H7 (cell line): ENCODE measurements around the gene STIL. TPM values are rescaled to one million over a fixed set of nuclear protein-coding genes. Genes with fewer than 3 reads are reported as not detected.
"Not testable (repeated sequence)": the region's sequence is repeated elsewhere in the genome, so short reads cannot be mapped to it uniquely, and the experiment has no call there.

ENCODE experiments used
- DNase-seq: peaks from one replicate; pipeline ENCODE4 v3.0.0; 2012
- H3K27me3 ChIP-seq: 2 replicates; pipeline ENCODE4 v1.6.0; 2011; ENCODE audit warnings: mild to moderate bottlenecking, low read length; ENCODE audit not compliant: control insufficient read depth, insufficient read depth
- H3K36me3 ChIP-seq: replicated peaks from 2 replicates; pipeline ENCODE4 v1.5.1; 2011; ENCODE audit warnings: low read length; ENCODE audit not compliant: control insufficient read depth, insufficient read depth
- H3K4me3 ChIP-seq: 2 replicates; pipeline ENCODE4 v1.5.1; 2011; ENCODE audit warnings: low read depth, mild to moderate bottlenecking, control low read depth, low read length, moderate library complexity; ENCODE audit not compliant: insufficient read depth
- total RNA-seq: library from RNA; depleted of rRNA; stranded (reverse); fragments of >200 nt; shearing (Covaris generic); gene quantifications from 2 replicates; pipeline ENCODE4 v1.2.3, GENCODE V29; 2014; rRNA removed

The STIL gene
- total RNA-seq, 1 experiment from 2014 or later = 55.5 TPM

GRCh38 chr1:47211796-47212269, 102.1 kb downstream of the STIL start:
- DNase-seq = peak; percentile 42
- Histone ChIP-seq H3K27me3 (peaks cover 25% of the 10 kb centered on the region), H3K4me3 (no peak overlapping the region), H3K36me3 (no peaks in the 10 kb centered on the region)

- no peak overlapping the region for H3K4me3 ChIP-seq
- no peak for DNase-seq
- no peaks in the 10 kb centered on the region for H3K36me3 ChIP-seq
- H3K27me3 ChIP-seq = peaks cover 28% of the 10 kb centered on the region
These were observed 103.3 kb downstream of the STIL start for GRCh38 chr1:47210666-47211065.

- no peak for DNase-seq
- H3K4me3 ChIP-seq = no peak overlapping the region
- no peaks in the 10 kb centered on the region for H3K36me3 ChIP-seq
- peaks cover 28% of the 10 kb centered on the region for H3K27me3 ChIP-seq
These were observed 104.1 kb downstream of the STIL start for GRCh38 chr1:47209725-47210325.

- Histone ChIP-seq H3K27me3 (peaks cover 28% of the 10 kb centered on the region), H3K4me3 (no peak overlapping the region), H3K36me3 (no peaks in the 10 kb centered on the region)
- peak; percentile 56 for DNase-seq
These were observed 104.9 kb downstream of the STIL start for GRCh38 chr1:47209091-47209490.

- no peaks in the 10 kb centered on the region for H3K36me3 ChIP-seq
- DNase-seq = peak; percentile 93
- H3K27me3 ChIP-seq = peaks cover 28% of the 10 kb centered on the region
- H3K4me3 ChIP-seq = peak overlapping the region; percentile 3; the same call in 1 of the 2 replicates
These were observed 105.5 kb downstream of the STIL start for GRCh38 chr1:47208374-47208850.

- no peak overlapping the region for H3K4me3 ChIP-seq
- DNase-seq = no peak
- no peaks in the 10 kb centered on the region for H3K36me3 ChIP-seq
- peaks cover 26% of the 10 kb centered on the region for H3K27me3 ChIP-seq
These were observed 106.1 kb downstream of the STIL start for GRCh38 chr1:47207803-47208373.

GRCh38 chr1:47205918-47206317, 108.0 kb downstream of the STIL start:
- DNase-seq = no peak
- Histone ChIP-seq H3K27me3 (peaks cover 23% of the 10 kb centered on the region), H3K36me3 (no peaks in the 10 kb centered on the region), H3K4me3 (no peak overlapping the region)

GRCh38 chr1:47203504-47203903, 110.4 kb downstream of the STIL start:
- not testable (repeated sequence) for DNase-seq, H3K4me3 ChIP-seq, H3K36me3 ChIP-seq
- H3K27me3 ChIP-seq = peaks cover 15% of the 10 kb centered on the region

GRCh38 chr1:47201179-47201578, 112.8 kb downstream of the STIL start:
- Histone ChIP-seq H3K4me3 (no peak overlapping the region), H3K27me3 (peaks cover 10% of the 10 kb centered on the region), H3K36me3 (no peaks in the 10 kb centered on the region)
- no peak for DNase-seq

Other genes starting within 250 kb of the STIL start
- gene CYP4Z1, start 246.9 kb downstream of the STIL start, total RNA-seq = not detected in 2 replicates
- not detected in 2 replicates for gene CYP4A22, start 176.7 kb downstream of the STIL start, total RNA-seq
- gene PDZK1IP1, start 124.1 kb downstream of the STIL start, total RNA-seq = not detected in 2 replicates
- 0.07 and 0.70 TPM in 2 replicates for gene TAL1, start 81.9 kb downstream of the STIL start, total RNA-seq
- 65.3 and 72.1 TPM in 2 replicates for gene CMPK1, start 19.6 kb upstream of the STIL start, total RNA-seq
- 0.14 TPM in 1 of 2 replicates, not detected in the other for gene FOXE3, start 102.1 kb upstream of the STIL start, total RNA-seq
- gene FOXD2, start 123.9 kb upstream of the STIL start, total RNA-seq = 0.83 and 1.1 TPM in 2 replicates